Left ventricle myocardium superior (tissue), 1 donor: Measurements from ENCODE around the gene PPP1R37. TPM values are rescaled to one million over a fixed set of nuclear protein-coding genes. Genes with fewer than 3 reads are reported as not detected.
"Not testable (repeated sequence)": the region's sequence is repeated elsewhere in the genome, so short reads cannot be mapped to it uniquely, and the experiment has no call there.

Experiments used
- ATAC-seq: fragments of 200-7000 bp; cut with Tn5 transposase; one replicate; pipeline ENCODE4 v1.9.1; 2020; ENCODE audit warnings: mild to moderate bottlenecking, moderate library complexity
- DNase-seq: peaks from one replicate; pipeline ENCODE4 v3.0.0-alpha.2; 2020
- intact Hi-C: fragments of 100-400 bp; cut with micrococcal nuclease; formaldehyde crosslinking; loops from one replicate; pipeline ENCODE4 v1.11.0; 2022
- total RNA-seq: library from RNA; stranded (reverse); fragmentation: NEBNext Ultra II Directional; extraction: Animal tissue kit (Norgen Biotek cat#: 25700); gene quantifications from one replicate; pipeline ENCODE4 v1.2.1, GENCODE V29; 2021
- donor health status: DM: no; HTN: yes; CAD: no; lungs with severe emphysema.

The PPP1R37 gene
- total RNA-seq, 1 donor from 2014 or later, result 16.0 TPM

DNA sequence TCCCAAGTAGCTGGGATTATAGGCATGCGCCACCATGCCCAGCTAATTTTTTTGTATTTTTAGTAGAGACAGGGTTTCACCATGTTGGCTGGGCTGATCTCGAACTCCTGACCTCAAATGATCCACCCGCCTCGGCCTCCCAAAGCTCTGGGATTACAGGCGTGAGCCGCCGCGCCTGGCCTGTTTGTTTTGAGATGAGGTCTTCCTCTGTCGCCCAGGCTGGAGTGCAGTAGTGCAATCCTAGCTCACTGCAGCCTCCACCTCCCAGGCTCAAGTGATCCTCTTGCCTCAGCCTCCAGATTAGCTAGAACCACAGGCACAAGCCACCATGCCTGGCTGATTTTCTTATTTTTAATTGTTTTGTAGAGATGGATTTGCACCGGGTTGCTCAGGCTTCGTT, 13.4 kb downstream of the PPP1R37 start:
- ATAC-seq, DNase-seq, intact Hi-C loops: not testable (repeated sequence)

DNA sequence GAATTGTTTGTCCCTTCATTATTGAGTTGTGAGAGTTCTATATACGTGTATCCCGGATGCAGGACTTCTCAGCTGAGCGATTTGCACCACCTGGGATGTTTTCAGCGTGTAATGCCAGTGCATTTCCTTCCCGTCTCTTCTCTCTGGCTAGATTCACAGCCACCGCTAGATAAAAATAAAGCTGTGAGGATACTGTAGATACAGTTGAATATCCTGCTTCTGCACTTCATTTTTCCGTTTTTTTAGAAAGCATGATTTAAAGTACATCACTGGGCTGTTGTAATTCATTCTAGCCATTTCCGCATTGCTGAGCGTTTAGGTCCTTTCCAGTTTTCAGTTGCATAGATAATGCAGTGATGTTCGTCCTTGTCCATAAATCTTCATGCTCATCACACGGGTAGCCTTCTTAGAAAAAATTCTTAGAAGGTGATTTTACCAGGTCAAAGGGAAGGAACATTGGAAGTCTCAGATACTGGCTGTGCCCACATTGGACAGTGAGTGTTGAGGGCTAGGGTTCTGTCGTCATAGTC, 14.7 kb downstream of the PPP1R37 start:
- no peak for ATAC-seq
- intact Hi-C loops, result no loop called here
- DNase-seq, result no peak

DNA sequence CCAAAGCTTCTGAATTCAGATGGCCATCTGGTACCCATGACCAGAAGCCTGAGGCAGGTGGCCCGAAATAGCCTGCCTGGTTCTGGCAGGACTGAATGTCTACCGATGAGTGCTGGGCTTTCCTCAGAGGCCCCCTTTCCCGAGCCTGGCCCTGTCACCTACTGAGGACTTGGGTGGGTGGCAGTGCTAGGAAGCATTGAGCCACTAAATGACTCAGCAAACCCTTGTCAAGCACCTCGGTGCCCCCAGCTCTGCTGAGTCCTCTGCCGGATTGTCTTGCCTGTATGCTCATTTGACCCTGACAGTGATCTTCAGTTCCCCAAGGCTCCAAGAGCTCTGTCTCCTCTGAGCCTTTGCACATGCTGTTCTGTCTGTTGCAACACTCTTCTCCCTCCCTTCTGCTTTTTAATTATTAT, 17.9 kb downstream of the PPP1R37 start:
- intact Hi-C loops, result no loop called here
- no peak for DNase-seq
- ATAC-seq, result peak; percentile 38

DNA sequence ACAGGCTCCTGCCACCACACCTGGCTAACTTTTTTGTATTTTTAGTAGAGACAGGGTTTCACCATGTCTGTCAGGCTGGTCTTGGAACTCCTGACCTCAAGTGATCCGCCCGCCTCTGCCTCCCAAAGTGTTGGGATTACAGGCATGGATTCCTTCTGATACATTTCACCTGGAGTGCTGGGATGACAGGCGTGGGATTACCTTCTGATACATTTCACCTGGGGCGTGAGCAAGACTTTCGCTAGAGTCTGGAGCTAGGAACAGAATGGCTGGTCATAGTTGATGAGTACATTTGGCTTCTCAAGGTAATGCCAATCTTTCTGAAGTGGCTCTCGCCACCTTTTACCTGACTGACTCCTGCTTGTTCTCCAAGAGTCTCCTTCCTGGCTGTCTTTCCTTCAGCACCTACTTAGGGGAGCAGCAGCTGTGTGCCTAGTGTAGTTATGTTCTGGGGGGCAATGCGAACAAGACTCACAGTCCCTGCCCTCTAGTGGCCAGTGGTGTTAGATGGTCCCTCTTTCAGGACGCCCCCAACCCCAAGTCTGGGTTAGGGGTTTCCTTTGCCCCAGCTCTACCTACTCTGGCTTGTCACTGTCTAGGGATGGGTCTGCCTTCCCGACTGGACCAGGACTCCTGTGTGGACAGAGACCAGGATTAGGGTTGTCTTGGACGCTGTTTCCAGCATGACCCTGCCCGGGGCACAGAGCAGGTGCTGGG, 19.3 kb downstream of the PPP1R37 start:
- DNase-seq (no peak), ATAC-seq (no peak)
- intact Hi-C loops, result no loop called here

DNA sequence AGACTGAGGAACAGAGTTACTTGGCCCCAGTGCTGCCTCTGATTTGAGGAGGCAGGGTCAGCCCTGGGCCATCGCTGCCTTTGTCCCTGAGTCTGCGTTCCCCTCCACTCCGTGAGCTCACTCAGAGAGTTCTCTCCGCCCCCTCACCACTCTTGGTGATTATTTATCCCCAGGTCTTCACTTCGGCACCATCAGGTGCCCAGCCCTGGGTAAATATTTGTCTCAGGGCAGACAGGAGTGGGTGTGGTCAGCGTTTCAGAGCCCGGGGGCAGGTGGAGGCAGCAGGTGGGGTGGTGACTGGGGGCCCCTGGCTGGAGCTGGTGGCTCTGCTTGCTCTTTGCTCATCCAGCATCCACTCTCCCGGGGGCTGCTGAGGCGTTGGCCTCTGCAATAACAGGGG, 20.6 kb downstream of the PPP1R37 start:
- intact Hi-C loops, result no loop called here
- no peak for ATAC-seq
- no peak for DNase-seq

DNA sequence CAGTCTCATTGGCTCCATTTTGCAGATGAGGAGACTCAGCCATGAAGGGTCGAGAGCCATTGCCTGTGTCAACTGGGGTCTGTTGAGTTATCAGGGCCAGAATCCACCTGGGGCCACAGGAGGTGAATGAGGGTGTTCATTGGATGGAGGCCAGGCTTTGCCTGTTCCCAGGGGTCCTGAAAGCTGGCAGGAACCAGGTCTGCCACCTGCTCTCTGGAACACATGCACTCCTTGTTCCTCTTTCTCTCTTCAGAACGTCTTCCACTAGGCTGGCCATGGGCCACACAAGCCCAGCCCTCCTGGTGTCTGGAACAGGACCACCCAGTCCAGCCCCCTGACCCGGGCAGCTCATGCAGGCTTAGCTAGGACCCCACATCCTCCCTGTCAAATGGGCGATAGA, 21.1 kb downstream of the PPP1R37 start:
- DNase-seq, result no peak
- intact Hi-C loops, result no loop called here
- ATAC-seq, result no peak

DNA sequence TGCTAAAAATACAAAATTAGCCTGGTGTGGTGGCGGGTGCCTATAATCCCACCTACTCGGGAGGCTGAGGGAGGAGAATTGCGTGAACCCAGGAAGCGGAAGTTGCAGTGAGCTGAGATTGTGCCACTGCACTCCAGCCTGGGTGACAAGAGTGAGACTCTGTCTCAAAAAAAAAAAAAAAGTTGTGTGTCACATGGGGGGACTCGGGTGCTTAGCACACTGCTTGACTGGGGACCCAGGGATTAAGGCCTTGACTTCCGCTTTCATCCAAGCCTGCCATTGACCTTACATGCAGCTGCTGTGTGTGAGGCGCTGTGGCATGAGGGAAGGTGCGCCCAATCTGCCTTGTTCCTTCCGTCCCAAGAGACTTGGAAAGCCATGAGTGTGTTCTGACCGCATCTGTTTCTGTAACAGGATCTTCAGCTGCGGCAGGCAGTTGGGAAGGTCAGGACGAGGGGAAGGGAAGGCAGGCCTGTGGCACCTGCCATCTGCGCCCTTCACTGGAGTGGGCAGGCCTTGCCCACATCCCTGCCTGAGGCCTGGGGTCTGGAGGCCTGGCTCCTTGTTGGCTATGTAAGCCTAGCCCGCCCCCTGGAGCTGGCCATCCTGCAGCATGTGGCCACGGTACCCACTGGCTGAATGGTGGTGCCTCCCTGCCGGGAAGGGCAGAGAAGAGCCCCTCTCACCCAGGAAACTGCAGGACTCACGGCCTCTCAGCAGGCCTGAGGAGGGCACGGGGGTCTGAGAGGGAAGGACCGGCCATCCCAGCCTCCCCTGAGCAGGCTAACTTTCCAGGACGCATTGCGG, 23.0 kb downstream of the PPP1R37 start:
- no peak for ATAC-seq
- DNase-seq, result no peak
- intact Hi-C loops, result no loop called here

DNA sequence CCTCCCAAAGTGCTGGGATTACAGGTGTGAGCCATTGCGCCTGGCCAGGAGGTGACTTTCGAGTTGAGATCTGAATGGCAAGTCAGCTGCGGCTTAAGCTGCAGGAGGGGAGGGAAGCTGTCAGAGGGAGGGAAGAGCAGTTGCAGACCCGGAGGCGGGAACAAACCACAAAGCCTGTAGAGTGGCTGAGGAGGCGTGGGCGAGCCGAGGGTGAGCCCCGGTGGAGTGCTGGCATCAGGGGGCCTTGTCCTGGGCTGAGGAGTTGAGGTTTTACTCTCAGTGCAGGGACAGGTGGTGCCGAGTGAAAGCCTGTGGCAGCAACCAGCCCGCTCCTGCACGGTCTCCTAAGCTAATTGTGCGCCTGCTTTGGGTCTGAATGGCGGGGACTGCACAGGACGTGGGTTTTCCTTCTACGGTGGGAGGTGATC, 24.2 kb downstream of the PPP1R37 start:
- intact Hi-C loops, result no loop called here
- no peak for DNase-seq
- ATAC-seq, result no peak

DNA sequence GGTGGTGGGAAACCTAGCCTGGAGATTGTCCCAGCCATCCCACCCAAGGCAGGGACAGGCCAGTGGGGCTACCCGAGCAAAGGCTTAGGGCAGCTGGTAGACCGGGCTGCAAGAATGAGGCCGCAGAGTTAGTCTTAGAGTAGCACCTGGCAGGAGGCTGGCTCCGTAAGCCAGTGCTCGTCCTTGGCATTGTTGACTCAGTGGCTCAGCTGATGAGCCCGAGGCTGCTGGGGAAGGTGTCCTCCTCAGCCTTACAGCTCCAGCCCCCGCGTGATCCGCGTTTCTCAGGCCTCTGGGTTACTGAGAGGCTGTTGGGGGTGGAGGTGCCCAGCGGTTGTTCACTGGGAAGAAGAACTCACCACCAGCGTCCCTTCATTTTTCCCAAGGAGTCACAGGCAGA, 24.7 kb downstream of the PPP1R37 start:
- intact Hi-C loops, result no loop called here
- DNase-seq (no peak), ATAC-seq (no peak)

DNA sequence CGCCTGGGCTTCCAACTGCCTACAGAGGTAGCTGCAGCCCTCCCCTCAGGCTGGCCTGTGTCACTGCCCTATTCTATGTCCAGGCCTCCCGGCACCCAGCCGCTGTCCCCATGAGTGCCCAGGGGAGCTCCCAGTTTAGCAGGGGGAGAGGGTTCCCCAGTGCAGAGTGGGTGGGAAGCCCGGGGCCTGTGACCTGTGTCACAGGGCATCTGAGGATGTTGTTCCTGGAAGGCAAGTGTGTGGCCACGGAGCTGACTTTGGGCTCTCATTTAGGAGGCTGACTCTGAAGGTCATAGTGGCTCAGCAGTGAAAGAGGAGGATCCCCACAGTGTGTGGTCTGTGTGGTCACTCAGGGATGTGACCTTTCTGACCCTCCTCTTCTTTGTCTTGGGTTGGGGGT, 25.1 kb downstream of the PPP1R37 start:
- DNase-seq (no peak), ATAC-seq (peak; percentile 10)
- intact Hi-C loops, result no loop called here

DNA sequence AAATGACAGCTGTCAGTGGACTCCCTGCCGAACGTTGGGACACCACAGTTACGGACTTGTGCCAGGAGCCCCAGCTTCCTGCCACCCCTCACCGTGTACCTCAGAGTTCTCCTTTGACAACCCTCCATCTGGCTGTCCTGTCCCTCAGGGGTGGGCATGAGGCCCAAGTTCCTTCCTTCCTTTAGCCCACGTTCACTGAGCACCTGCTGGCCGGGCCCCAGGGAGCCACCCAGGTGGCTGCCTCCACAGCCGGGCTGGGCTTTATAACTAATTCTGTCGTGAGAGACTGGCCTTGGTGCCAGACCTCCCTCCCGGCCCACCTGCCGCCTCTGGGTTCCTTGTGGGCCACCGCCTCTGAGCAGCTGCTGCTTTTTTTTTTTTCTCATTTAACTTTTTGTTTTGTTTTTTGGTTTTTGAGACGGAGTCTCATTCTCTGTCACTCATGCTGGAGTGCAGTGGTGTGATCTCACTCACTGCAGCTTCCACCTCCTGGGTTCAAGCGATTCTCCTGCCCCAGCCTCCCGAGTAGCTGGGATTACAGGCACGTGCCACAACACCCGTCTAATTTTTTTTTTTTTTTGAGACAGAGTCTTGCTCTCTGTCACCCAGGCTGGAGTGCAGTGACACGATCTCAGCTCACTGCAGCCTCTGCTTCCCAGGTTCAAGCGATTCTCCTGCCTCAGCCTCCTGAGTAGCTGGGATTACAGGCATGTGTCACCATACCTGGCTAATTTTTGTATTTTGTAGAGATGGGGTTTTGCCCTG, 25.8 kb downstream of the PPP1R37 start:
- ATAC-seq, DNase-seq, intact Hi-C loops: not testable (repeated sequence)

DNA sequence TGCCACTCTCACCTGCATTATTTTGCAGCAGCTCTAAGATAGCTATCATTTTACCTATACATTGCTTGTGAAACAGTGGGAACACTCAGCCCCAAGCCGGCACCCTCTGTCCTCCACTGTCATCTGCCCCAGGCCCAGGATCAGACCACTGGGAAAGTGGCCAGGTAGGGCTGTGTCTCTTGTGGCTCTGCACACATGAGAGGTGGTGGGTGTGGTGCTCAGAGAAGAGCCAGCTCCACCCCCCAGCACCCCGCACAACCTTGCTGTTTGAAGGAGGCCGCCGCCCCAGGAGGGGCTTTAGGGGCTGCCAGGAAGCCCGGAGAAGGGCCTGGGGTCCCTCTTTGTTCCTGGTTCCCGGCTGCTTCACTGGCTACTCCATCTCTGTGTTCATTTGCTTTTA, 26.6 kb downstream of the PPP1R37 start:
- intact Hi-C loops, result no loop called here
- ATAC-seq (no peak), DNase-seq (no peak)

DNA sequence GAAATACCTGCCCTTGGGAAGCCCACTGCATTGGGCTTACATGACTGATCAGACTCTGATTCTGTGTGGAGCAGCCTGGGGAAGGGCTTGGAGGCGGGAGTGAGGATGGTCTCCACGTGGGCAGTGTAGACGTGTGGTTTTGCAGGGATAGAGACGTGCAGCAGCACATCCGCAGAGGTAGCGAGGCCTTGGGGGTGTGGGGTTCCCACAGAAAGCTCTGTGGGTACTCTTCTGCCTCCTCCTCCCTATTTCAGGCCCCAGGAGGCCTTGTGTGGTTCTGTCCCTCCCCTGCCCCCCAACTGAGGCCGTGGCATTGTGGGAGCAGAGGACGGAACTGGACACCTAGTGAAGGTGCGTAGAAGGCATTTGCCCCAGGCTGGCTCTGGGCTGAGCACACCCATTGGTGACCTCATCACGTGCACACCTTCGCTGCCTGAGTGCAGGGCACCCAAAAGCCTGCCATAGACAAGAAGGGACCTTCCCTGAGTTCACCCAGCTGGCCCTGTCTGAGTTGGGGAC, 28.9 kb downstream of the PPP1R37 start:
- ATAC-seq (no peak), DNase-seq (no peak)
- intact Hi-C loops, result no loop called here

DNA sequence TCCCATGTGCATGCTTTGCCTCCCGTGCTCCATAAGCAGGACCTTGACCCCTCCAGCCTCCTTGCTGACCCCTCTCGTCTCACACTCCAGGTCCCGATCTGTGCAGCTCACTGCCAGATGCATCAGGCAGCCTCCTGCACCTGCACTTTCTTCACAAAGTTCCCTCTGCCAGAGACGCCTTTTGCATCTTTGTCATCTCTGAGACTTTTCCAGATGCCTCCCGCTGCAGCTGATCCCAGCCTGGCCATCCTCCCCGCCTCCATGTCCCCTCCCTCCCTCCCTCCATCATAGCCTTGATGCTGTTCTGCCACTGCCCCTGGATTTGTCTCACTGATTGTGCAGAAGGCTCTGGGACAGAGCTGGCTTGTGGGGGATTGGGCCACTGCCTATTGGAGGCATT, 29.9 kb downstream of the PPP1R37 start:
- ATAC-seq, result no peak
- intact Hi-C loops, result no loop called here
- no peak for DNase-seq

DNA sequence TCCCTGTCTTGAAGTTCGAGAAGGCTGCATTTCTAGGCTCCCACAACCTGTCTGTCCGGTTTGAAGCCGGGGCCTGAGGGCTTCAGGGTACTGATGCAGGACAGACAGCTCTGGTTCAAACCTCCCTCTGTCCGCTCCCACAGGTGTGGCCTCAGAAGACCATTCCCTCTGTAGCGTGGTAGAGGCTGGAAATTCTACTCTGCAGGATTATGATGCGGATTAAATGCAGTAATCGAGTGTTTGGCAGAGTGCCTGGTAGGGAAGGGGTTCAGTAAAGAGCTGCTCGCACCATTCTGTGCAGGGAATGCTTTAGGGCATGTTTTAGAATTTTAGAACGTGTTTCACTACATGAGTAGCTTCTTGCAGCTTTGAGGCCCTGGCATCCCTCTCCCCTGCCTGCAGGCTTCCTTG, 30.5 kb downstream of the PPP1R37 start:
- ATAC-seq (no peak), DNase-seq (no peak)
- intact Hi-C loops, result no loop called here

DNA sequence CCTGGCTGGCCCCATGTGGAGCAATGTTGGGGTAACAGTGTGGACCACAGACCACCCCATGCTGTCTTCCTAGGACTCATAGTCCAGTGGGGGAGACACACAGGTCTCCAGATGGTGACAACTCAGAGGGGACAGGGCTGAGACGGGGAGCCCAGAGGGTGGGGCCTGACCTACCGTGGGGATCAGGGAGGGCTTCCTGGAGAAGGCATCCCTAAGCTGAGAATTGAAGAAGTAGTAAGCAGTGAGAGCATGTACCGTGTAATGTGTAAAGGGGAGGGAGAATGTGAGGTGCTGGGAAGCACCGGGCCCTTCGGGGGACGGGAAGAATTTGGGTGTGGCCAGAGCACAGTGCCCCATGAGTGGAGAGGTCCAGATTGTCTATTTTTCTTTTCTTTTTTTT, 31.0 kb downstream of the PPP1R37 start:
- intact Hi-C loops, result no loop called here
- no peak for DNase-seq
- ATAC-seq, result no peak

DNA sequence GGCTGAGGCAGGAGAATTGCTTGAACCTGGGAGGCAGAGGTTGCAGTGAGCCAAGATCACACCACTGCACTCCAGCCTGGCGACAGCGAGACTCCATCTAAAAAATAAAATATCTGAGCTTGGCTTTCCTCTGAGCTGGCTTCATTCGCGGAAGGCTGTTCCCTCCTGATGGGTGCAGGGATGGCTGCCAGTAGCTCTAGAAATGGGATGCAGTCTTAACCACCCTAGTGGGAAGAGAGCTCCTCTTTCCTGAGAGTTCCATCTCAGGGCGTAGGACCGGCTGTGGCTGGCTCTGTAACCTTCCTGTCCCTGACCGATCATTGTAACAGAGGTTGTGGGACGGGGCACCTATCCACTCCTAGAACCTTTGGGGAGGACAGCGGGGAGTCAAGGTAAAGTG, 32.4 kb downstream of the PPP1R37 start:
- intact Hi-C loops, result no loop called here
- DNase-seq (no peak), ATAC-seq (no peak)

DNA sequence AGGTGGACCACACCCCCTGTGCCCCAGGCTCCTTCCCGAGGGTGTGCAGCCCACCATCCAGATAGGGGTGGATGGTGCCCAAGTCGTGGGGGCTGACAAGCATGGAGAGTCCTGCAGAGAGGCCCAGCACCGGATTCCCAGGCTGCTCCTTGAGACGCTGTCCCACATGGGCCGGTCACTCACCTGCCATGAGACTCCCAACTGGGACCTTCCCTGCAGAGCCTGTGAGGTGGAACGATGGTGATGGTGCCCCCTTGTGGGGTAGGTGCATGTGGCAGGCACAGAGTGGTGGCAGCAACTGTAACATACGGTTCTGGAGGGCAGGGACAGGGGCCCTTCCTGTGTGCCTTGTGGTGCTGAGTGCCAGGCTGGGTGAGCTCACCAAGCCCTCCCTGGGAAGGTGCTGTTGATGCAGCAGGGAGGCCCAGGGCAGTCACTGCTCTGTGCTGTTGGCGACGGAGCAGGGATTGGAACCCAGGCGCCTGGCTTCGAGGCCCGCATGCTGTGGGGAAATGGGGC, 33.1 kb downstream of the PPP1R37 start:
- DNase-seq (peak; percentile 58), ATAC-seq (peak; percentile 64)
- intact Hi-C loops, result no loop called here

DNA sequence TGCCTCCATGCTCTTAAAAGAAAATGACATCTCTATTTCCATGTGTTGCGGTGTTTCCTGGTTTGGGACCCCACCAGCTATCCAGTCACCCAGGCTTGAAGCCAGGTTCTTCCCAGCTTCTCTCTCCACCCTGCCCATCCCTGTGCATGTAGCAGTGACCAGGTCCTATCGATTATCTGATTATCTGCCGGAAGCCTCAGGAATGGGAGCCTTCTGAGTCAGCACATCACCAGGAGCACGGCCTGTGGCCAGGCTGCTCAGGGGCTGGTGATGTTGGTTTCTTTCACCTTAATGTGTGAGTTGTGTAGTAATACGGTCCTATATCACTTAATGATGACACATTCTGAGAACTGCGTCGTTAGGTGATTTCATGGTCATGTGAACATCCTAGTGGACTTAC, 33.7 kb downstream of the PPP1R37 start:
- intact Hi-C loops, result no loop called here
- DNase-seq, result no peak
- no peak for ATAC-seq
